HepG2 (cell line): ENCODE data around the gene UBXN1. TPM values are rescaled to one million over a fixed set of nuclear protein-coding genes. Genes with fewer than 3 reads are reported as not detected.
A peak's percentile ranks its signal among the peaks of the same experiment; 100 is the strongest.

Experiments used
- ARNT2 ChIP-seq: sonication (generic); formaldehyde crosslinking; IDR thresholded peaks from 2 replicates; pipeline ENCODE4 v1.8.0; 2022; ENCODE audit warnings: mild to moderate bottlenecking, low read depth, missing genetic modification reagents, moderate library complexity
- CBX5 ChIP-seq: sonication (generic); formaldehyde crosslinking; IDR thresholded peaks from 2 replicates; pipeline ENCODE4 v1.4.0; 2020; ENCODE audit warnings: missing genetic modification reagents, borderline replicate concordance
- ISL2 ChIP-seq: sonication (generic); formaldehyde crosslinking; IDR thresholded peaks from 2 replicates; pipeline ENCODE4 v1.5.0; 2020; ENCODE audit warnings: missing genetic modification reagents
- MBNL3 ChIP-seq: fragments of 250-450 bp; sonication (Bioruptor Pico); conservative IDR thresholded peaks from 2 replicates; pipeline ENCODE4 v1.8.0; 2022; ENCODE audit warnings: mild to moderate bottlenecking, inconsistent platforms
- PHF5A ChIP-seq: IDR thresholded peaks from one replicate; pipeline ENCODE4 v1.6.1; 2018; ENCODE audit warnings: low read depth, missing genetic modification reagents; ENCODE audit not compliant: unreplicated experiment
- SOX5 ChIP-seq: IDR thresholded peaks from 2 replicates; pipeline ENCODE4 v1.6.1; 2016; ENCODE audit warnings: borderline replicate concordance
- SOX6 ChIP-seq, 2 experiments: fragments of 450-650 bp in 1 of 2; sonication (generic) in 1 of 2; formaldehyde crosslinking in 1 of 2; IDR thresholded peaks; 2 replicates each; pipeline versions ENCODE4 v1.4.0 to v1.6.1; 2017 to 2020; ENCODE audit warnings: antibody characterized with exemption in 1 of 2, mild to moderate bottlenecking in 1 of 2, missing genetic modification reagents in 1 of 2
- YY1 ChIP-seq: IDR thresholded peaks from 2 replicates; pipeline ENCODE4 v1.6.1; 2011; ENCODE audit warnings: low read length, low read depth, moderate library complexity, mild to moderate bottlenecking; ENCODE audit not compliant: insufficient read depth, insufficient replicate concordance
- ZBTB34 ChIP-seq: sonication (generic); formaldehyde crosslinking; IDR thresholded peaks from 2 replicates; pipeline ENCODE4 v1.8.0; 2022; ENCODE audit warnings: mild to moderate bottlenecking, missing genetic modification reagents
- ZFAT ChIP-seq: sonication (generic); formaldehyde crosslinking; conservative IDR thresholded peaks from 2 replicates; pipeline ENCODE4 v1.8.1; 2023; ENCODE audit warnings: missing genetic modification reagents, inconsistent platforms
- ZMYM3 ChIP-seq: sonication (generic); formaldehyde crosslinking; IDR thresholded peaks from 2 replicates; pipeline ENCODE4 v1.5.1; 2020; ENCODE audit warnings: mild to moderate bottlenecking, missing genetic modification reagents
- ZNF430 ChIP-seq: sonication (generic); formaldehyde crosslinking; IDR thresholded peaks from 2 replicates; pipeline ENCODE4 v1.9.0; 2021; ENCODE audit warnings: mild to moderate bottlenecking, missing genetic modification reagents
- ZNF547 ChIP-seq: sonication (generic); formaldehyde crosslinking; IDR thresholded peaks from 2 replicates; pipeline ENCODE4 v1.5.1; 2020; ENCODE audit warnings: mild to moderate bottlenecking, missing genetic modification reagents
- ZNF605 ChIP-seq: sonication (generic); formaldehyde crosslinking; IDR thresholded peaks from 2 replicates; pipeline ENCODE4 v1.8.0; 2022; ENCODE audit warnings: mild to moderate bottlenecking, missing genetic modification reagents
- ZNF777 ChIP-seq: sonication (generic); formaldehyde crosslinking; IDR thresholded peaks from 2 replicates; pipeline ENCODE4 v1.4.0; 2020; ENCODE audit warnings: missing genetic modification reagents
- ZNF839 ChIP-seq: sonication (generic); formaldehyde crosslinking; IDR thresholded peaks from 2 replicates; pipeline ENCODE4 v1.4.0; 2020; ENCODE audit warnings: missing genetic modification reagents, mild to moderate bottlenecking, borderline replicate concordance
- polyA plus RNA-seq, 8 experiments: library from polyadenylated mRNA; depleted of rRNA in 3 of 8; stranded (reverse) in 7 of 8; unstranded in 1 of 8; fragments of >200 nt; fragmentation: Illumina TruSeq in 4 of 8; extraction: Trizol in 4 of 8; gene quantifications; 2 replicates each; pipeline versions ENCODE4 v1.2.1 to v1.2.3, GENCODE V29; 2011 to 2016; ENCODE audit warnings: low read depth in 4 of 8, missing spikeins in 1 of 8, mixed read lengths in 1 of 8; ENCODE audit not compliant: insufficient read depth in 1 of 8
- total RNA-seq, 5 experiments: library from RNA; depleted of rRNA; stranded (reverse); fragments of >200 nt; fragmentation: Illumina TruSeq; extraction: Trizol; gene quantifications; 2 replicates each; pipeline ENCODE4 v1.2.3, GENCODE V29; 2016; ENCODE audit warnings: low read depth in 1 of 5
- TF ChIP-seq, protein P1 (sequence below): sonication (generic); formaldehyde crosslinking; IDR thresholded peaks from 2 replicates; pipeline ENCODE4 v1.4.0; 2020; ENCODE audit warnings: missing genetic modification reagents
- TF ChIP-seq, protein P2 (sequence below): sonication (generic); formaldehyde crosslinking; IDR thresholded peaks from 2 replicates; pipeline ENCODE4 v1.5.1; 2020; ENCODE audit warnings: mild to moderate bottlenecking, missing genetic modification reagents
- TF ChIP-seq, protein P3 (sequence below): sonication (generic); formaldehyde crosslinking; IDR thresholded peaks from 2 replicates; pipeline ENCODE4 v1.4.0; 2020; ENCODE audit warnings: missing genetic modification reagents
- TF ChIP-seq, protein P4 (sequence below): IDR thresholded peaks from 2 replicates; pipeline ENCODE4 v1.6.1; 2016; ENCODE audit warnings: missing genetic modification reagents, missing compliant biosample characterization

UBXN1 gene
- total and polyA plus RNA-seq, 2 of the 13 experiments (the other 11 are each of a cell fraction or from before 2014, with no cell fraction given), result 47.5 to 52.4 TPM

DNA sequence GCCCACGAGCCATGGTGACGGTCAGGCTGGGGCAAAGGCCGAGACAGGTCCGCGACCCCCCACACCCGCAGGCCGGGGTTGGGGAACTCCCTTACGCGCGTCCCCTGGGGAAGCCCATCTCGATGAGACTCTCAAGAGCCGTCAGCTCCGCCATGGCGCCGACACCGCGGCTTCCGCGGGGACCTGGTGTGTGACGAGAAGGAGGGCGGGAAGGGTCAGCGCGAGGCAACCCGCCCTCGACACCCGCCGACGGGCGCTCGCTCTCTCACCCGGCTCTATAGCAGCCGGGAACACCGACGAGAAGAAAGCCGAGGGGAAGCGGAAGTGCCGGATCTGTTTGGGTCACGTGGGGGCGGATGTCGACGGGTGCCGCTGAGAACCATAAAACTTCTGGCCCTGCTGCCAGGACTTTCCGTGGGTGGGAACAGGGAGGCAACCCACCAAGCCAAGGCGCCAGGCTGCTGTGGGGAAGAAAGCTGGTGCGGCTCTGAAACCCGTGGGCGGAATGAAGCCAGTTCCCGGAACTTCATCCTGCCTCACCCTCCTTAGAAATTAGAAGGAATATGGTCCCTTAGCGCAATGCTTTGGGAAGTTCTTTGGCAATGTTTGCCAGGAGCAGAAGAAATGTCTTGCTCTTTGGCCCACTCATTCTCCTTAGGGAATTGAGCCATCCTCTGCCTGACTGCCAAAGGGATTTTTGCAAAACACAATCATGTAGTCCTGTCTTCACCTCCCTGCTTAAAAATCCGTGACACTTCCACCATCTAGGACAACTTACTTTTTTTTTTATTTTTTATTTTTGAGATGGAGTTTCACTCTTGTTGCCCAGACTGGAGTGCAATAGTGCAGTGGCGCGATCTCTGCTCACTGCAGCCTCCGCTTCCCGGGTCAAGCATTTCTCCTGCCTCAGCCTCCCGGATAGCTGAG is at the start of gene UBXN1 (continued):
- TF ChIP-seq ZBTB34 (CRISPR knock-in tag) (peak; percentile 85; the same call in 1 of the 2 replicates), ZNF839 (CRISPR knock-in tag) (0 out of 2 replicates have a peak, but pooled peaks have one; percentile 67), ZFAT (CRISPR knock-in tag) (no peak), ISL2 (CRISPR knock-in tag) (peak; percentile 38; the same call in 1 of the 2 replicates), SOX6 (IDR thresholded peaks at IDR 0.05) (no peak), SOX6 (CRISPR knock-in tag; IDR thresholded peaks at IDR 0.05) (peak; percentile 59; the same call in 1 of the 2 replicates), ZMYM3 (CRISPR knock-in tag) (peak; percentile 48), ZNF547 (CRISPR knock-in tag) (peak; percentile 62), PHF5A (CRISPR knock-in tag) (peak; percentile 60), ZNF605 (CRISPR knock-in tag) (peak; percentile 82), YY1 (peak; percentile 70), ARNT2 (peak; percentile 58; the same call in 1 of the 2 replicates), ZNF430 (CRISPR knock-in tag) (peak; percentile 35; the same call in 1 of the 2 replicates), CBX5 (CRISPR knock-in tag) (0 out of 2 replicates have a peak, but pooled peaks have one; percentile 28), MBNL3 (no peak), SOX5 (CRISPR knock-in tag) (0 out of 2 replicates have a peak, but pooled peaks have one; percentile 23), ZNF777 (CRISPR knock-in tag) (peak; percentile 88)
- TF ChIP-seq, protein P1, sequence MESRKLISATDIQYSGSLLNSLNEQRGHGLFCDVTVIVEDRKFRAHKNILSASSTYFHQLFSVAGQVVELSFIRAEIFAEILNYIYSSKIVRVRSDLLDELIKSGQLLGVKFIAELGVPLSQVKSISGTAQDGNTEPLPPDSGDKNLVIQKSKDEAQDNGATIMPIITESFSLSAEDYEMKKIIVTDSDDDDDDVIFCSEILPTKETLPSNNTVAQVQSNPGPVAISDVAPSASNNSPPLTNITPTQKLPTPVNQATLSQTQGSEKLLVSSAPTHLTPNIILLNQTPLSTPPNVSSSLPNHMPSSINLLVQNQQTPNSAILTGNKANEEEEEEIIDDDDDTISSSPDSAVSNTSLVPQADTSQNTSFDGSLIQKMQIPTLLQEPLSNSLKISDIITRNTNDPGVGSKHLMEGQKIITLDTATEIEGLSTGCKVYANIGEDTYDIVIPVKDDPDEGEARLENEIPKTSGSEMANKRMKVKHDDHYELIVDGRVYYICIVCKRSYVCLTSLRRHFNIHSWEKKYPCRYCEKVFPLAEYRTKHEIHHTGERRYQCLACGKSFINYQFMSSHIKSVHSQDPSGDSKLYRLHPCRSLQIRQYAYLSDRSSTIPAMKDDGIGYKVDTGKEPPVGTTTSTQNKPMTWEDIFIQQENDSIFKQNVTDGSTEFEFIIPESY (CRISPR knock-in tag), result peak; percentile 9; the same call in 1 of the 2 replicates
- TF ChIP-seq, protein P2, sequence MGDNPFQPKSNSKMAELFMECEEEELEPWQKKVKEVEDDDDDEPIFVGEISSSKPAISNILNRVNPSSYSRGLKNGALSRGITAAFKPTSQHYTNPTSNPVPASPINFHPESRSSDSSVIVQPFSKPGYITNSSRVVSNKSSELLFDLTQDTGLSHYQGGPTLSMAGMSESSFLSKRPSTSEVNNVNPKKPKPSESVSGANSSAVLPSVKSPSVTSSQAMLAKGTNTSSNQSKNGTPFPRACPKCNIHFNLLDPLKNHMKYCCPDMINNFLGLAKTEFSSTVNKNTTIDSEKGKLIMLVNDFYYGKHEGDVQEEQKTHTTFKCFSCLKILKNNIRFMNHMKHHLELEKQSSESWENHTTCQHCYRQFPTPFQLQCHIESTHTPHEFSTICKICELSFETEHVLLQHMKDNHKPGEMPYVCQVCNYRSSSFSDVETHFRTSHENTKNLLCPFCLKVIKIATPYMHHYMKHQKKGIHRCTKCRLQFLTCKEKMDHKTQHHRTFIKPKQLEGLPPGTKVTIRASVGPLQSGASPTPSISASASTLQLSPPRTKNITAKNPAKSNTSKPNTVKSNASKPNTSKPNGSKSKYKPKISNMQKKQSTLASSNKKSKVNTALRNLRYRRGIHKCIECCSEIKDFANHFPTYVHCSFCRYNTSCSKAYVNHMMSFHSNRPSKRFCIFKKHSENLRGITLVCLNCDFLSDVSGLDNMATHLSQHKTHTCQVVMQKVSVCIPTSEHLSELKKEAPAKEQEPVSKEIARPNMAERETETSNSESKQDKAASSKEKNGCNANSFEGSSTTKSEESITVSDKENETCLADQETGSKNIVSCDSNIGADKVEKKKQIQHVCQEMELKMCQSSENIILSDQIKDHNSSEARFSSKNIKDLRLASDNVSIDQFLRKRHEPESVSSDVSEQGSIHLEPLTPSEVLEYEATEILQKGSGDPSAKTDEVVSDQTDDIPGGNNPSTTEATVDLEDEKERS (CRISPR knock-in tag), result peak; percentile 64; the same call in 1 of the 2 replicates
- TF ChIP-seq, protein P3, sequence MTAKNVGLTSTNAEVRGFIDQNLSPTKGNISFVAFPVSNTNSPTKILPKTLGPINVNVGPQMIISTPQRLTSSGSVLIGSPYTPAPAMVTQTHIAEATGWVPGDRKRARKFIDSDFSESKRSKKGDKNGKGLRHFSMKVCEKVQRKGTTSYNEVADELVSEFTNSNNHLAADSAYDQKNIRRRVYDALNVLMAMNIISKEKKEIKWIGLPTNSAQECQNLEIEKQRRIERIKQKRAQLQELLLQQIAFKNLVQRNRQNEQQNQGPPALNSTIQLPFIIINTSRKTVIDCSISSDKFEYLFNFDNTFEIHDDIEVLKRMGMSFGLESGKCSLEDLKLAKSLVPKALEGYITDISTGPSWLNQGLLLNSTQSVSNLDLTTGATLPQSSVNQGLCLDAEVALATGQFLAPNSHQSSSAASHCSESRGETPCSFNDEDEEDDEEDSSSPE (CRISPR knock-in tag), result peak; percentile 62
- TF ChIP-seq, protein P4, sequence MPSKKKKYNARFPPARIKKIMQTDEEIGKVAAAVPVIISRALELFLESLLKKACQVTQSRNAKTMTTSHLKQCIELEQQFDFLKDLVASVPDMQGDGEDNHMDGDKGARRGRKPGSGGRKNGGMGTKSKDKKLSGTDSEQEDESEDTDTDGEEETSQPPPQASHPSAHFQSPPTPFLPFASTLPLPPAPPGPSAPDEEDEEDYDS (CRISPR knock-in tag), result peak; percentile 36; the same call in 1 of the 2 replicates
